GM18909 (cell line): ENCODE measurements around the gene PSTPIP2.
"Not testable (repeated sequence)": the region's sequence is repeated elsewhere in the genome, so short reads cannot be mapped to it uniquely, and the experiment has no call there.

ENCODE experiments used
- ATAC-seq: cut with Tn5 transposase; IDR thresholded peaks from one replicate; pipeline ENCODE4 v1.9.1; 2021; ENCODE audit warnings: mild to moderate bottlenecking; ENCODE audit not compliant: unreplicated experiment, poor library complexity

Gene PSTPIP2, protein sequence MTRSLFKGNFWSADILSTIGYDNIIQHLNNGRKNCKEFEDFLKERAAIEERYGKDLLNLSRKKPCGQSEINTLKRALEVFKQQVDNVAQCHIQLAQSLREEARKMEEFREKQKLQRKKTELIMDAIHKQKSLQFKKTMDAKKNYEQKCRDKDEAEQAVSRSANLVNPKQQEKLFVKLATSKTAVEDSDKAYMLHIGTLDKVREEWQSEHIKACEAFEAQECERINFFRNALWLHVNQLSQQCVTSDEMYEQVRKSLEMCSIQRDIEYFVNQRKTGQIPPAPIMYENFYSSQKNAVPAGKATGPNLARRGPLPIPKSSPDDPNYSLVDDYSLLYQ

DNA sequence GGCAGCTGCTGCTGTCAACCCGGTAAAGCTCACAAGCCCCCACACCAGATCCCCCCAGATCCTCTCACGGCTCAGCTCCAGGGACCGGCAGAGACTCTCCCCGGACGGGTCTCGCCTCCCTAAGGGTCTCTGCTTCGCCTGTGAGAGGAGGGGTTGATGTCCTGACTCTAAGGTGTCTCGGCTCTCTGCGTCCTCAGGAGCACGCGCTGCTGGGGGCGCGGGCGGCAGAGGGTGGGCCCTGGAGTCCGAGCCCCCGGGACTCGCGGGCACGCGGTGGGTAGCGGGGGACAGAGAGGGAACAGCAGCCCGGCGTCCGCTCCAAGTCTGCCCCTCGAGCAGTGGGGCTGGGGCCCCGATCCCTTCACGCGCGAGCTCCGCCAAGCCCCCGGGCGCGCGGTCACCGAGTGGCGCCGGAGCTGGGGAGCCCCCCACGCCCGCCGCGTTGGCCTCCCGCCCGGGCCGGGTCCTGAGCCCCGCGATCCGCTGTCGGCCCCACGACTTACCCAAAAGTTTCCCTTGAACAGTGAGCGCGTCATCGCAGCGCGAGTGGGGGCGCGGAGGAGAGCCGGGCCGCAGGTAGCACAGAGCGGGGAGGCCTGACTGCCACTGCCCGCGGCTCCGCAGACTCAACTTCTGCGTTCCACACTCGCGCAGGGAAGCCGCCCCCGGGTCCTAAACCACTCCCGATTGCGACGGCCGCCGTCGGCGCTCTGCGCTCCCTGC, at the start of gene PSTPIP2:
Gene PSTPIP2 (minus strand): TSS at position 608 of the 723 bp plus-strand sequence. CDS start 72 bp downstream, at position 536.
- peak; percentile 80 for ATAC-seq

DNA sequence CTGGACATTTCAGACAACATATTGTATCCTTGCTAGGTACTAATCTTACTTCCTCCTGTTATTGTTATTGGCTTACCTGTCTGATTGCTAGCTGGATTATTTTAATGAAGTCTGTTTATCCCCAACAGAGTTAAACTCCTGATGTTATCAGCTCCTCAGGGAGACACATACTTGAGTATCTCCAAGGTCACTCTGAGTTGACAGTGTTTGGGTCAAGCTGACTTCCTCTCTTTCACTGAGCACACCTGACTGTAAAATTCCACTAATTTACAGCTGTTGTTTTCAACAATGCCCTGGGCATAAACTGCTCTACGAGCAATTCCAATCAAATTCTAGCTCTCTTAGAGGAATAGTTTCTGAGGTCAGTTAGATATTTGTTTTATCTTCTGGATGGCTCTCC, 41.7 kb upstream of the PSTPIP2 start:
- no peak for ATAC-seq

DNA sequence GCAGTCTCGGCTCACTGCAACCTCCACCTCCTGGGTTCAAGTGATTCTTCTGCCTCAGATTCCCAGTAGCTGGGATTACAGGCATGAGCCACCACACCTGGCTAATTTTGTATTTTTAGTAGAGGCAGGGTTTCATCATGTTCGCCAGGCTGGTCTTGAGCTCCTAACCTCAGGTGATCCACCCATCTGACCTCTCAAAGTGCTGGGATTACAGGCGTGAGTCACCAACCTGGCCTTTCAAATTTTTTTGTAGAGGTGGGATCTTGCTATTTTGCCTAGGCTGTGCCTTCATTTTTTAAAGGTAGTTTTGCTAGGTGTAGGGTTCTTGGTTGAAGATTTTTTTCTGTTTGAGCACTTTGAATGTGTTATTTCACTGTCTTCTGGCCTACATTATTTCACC, 38.3 kb upstream of the PSTPIP2 start:
- no peak for ATAC-seq

DNA sequence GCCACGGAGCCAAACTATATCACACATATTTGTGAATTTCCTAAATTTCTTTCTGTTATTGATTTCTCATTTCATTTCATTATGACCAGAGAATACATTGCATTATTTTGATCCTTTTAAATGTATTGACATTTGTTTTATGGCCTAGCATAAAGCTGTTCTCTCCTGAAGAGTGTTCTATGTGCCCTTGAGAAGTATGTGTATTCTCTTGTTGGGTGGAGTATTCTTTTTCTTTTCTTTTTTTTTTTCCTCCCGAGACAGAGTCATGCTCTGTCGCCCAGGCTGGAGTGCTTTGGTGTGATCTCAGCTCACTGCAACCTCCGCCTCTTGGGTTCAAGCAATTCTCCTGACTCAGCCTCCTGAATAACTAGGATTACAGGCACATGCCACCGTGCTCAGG, 37.3 kb upstream of the PSTPIP2 start:
- no peak for ATAC-seq

DNA sequence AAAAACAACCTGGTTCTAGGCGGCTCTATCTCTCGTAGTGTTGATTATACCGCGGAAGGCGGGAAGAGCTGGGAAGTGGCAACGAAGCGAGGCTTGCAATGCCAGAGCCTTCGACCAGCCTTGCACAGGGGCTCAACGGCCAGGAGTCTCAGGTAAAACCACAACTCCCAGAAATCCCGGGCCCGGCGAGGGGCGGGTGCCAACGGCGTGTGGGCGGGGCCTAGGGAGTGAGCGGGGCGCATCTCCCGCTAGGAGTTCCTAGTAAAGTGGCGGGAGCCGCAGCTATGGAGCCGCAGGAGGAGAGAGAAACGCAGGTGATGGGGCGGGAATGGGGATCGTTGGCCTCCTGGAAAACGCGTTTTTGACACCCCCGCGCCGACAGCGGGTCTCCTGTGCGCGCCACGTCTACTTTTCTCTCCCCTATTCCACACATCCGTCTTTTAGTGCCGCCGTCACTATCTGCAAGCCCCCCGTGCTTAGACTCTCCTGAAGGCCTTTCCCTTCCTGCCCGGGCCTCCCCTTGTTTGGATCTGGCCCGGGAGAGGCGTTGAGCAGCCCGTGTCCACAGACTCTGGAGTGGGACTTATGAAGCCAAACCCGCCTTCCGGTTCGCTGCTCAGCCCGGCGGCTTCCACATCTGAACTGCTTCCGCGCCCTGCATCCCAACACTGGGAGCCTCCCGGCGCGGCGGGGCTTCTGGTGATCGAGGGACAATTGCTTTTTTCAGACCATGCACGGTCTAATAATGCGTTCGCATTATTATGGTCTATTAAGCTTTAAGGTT, 32.3 kb upstream of the PSTPIP2 start, which contains the start of gene HAUS1:
Gene HAUS1 (plus strand): TSS at position 258 of the 784 bp plus-strand sequence. CDS start 27 bp downstream, at position 285.
- ATAC-seq = peak; percentile 93

DNA sequence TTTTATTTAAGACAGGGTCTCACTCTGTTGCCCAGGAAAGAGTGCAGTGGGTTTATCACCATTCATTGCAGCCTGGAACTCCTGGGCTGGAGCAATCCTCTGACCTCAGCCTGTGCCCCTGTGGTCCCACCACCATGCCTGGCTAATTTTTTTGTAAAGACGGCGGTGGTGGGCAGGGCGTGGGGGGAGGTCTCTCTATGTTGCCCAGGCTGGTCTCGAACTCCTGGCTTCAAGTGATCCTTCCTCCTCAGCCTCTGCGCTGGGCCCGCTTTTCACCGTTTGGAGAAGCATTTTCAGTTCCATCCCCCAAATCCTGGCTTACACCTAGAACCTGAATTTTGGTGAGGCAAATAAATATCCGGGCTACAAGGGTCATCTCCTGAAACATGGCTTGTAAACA, 27.4 kb upstream of the PSTPIP2 start:
- ATAC-seq = no peak

DNA sequence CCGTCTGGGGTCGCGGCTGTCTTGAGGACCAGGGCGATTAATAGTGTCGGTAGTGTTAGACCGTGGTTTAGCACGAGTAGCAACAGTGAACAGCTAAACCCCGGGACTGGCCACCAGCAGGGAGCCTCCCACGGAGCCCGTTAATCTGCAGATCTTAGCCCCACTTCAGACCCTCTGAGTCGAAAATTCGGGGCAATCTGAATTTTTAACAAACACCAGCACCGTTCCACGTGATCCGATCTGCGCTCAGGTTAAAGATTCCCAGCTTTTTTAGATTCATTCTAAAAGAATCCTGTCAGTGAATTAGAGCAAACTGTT, 26.5 kb upstream of the PSTPIP2 start:
- peak; percentile 1 for ATAC-seq

DNA sequence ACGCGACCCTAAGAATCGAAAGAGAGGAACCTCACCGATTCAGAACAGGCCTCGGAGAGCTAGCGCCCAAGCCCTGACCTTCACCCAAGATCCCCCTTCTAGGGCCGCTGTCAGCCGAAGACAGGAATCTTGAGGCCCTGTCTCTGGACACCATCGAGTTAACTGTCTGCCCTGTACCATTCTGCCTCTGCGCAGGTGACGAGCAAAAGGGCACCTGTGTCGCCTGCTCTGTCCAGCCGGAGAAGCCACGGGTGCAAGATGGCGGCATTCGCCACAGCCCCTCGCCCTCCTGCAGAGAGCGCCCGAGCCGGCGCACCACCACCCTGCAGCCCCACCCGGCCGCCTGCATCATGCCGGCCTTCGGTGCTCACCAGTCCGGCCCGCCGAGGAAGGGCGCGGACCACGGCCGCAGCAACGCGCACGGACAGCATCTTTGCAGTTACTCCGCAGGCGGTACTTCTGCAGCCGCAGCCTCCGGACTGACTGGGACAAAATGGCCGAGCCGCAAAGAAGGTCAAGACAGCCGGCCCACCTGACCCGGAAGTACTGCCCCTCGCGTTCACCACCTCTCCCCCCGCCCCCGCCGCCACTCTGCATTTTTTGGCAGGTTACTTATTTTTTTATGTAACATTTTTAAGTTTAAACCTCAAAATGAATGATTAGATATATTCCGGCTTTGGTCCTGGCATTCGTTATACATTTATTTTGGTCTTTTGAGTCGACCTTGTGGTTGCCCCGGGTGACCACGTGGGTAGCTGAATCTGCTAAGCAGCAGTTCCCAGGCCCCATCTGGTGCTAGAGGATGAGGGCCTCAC, 25.9 kb upstream of the PSTPIP2 start, which contains the start of gene ATP5F1A:
Gene ATP5F1A (minus strand): TSS at position 496 of the 815 bp plus-strand sequence. CDS start 65 bp downstream, at position 431.
- peak; percentile 88 for ATAC-seq

DNA sequence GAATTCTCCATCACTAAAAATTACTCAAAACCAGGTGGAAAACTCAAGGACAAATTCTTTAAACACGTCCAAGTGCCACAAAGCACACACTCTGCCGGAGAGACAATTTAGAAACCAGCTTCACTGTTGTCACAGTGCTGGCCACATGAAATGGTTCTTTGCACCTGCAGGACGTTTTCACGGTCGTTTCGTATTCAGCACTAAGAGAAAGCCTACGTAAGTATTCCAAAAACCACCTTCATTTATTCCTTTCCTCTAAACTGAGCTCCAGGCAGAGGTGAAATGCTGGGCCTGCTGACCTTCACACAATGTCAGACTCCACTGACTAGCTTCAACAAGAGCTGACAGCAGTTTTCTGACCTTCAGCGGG, 25.4 kb upstream of the PSTPIP2 start:
- ATAC-seq = peak; percentile 31

DNA sequence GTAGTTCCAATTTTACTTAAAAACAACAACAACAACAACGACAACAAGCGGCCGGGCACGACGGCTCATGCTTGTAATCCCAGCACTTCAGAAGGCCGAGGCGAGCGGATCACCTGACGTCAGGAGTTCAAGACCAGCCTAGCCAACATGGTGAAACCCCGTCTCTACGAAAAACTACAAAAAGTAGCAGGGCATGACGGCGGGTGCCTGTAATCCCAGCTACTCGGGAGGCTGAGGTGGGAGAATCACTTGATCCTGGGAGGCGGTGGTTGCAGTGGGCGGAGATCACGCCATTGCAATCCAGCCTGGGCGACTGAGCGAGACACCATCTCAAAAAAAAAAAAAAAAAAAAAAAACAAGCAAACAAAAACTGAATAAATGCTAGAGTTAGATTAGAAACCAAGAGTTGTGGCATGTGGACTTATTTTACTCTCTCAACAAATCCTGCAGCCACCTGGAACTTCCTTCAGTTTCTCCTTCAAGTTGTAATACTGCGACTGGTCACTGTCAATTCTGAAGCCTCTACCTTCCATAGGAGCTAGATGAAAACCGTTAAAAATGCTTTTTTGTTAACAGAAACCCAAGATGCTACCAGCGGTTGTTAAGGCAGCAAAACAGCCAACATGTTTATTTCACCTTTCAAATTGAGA, 24.7 kb upstream of the PSTPIP2 start:
- ATAC-seq = no peak

DNA sequence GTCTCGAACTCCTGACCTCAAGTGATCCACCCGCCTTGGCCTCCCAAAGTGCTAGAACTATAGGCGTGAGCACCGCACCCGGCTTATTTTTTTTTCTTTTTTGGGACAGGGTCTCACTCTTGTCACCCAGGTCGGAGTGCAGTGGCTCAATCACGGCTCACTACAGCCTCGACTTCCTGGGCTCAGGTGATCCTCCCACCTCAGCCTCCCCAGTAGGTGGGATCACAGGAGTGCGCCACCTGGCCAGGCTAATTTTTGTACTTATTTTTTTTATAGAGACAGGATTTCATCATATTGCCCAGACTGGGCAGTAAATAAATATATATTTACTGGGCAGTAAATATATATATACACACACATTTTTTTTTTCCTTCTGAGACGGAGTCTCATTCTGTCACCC, 23.5 kb upstream of the PSTPIP2 start:
- no peak for ATAC-seq

DNA sequence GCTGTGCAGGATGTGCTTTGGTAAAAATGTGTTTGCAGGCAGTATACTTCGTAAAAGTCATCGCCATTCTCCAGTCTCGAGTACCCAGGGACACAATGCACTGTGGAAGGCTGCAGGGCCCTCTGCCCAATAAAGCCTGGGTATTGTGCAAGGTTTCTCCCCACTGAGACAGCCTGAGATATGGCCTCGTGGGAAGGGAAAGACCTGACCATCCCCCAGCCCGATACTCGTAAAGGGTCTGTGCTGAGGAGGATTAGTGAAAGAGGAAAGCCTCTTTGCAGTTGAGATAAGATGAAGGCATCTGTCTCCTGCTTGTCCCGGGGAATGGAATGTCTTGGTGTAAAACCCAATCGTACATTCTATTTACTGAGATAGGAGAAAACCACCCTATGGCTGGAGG, 16.4 kb upstream of the PSTPIP2 start:
- not testable (repeated sequence) for ATAC-seq

DNA sequence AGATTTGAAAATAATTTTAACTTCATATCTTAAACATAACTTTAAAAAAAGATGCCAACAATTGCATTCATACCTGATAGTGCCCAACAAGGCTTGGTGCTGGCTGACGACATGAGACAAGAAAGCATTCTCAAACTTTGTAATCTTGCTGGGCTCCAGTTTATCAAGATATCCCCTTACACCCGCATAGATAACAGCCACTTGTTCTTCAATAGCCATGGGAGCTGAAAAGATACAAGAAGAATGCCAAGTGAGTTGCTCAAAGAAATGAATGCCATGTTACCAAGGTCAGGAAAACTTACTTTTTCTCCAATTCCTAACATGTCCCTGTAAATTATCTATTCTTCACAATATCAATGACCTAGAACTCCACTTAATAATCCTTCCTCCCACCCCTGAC, 12.4 kb upstream of the PSTPIP2 start:
- ATAC-seq = no peak

DNA sequence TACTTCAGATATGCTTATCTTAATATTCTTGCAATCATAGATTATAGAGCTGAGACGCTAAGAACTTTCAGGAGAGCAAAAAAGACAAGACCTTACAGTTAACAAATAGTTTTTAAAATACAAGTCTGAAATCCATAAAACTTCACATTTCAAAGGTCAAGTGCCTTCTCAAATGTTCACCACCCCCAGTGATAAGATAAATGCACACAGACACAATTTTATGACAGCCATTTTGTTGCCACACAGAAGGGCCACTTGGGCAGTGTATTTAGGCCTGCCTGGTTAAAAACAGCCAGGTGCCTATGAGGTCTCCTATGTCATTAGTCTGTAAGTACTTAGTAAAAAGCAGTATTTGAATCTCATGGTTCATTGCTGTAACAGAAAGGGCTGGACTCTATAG, 8.1 kb upstream of the PSTPIP2 start:
- ATAC-seq = no peak

DNA sequence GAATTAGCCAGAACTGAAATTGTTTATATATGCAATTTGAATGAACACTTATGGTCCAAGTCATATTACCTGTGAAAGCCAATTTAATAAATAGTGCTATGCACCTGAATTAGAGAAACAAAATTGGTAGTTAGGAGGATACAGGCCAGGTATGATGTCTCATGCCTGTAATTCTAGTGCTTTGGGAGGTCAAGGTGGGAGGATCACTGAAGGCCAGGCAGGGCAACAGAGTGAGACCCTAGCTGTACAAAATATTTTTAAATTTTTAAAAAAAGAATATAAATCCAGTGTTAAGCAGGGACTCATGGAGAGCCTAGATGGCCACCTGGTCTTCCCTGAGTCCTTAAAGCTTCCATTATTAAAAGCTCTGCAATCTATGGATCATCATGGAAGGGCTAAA, 7.3 kb upstream of the PSTPIP2 start:
- no peak for ATAC-seq

DNA sequence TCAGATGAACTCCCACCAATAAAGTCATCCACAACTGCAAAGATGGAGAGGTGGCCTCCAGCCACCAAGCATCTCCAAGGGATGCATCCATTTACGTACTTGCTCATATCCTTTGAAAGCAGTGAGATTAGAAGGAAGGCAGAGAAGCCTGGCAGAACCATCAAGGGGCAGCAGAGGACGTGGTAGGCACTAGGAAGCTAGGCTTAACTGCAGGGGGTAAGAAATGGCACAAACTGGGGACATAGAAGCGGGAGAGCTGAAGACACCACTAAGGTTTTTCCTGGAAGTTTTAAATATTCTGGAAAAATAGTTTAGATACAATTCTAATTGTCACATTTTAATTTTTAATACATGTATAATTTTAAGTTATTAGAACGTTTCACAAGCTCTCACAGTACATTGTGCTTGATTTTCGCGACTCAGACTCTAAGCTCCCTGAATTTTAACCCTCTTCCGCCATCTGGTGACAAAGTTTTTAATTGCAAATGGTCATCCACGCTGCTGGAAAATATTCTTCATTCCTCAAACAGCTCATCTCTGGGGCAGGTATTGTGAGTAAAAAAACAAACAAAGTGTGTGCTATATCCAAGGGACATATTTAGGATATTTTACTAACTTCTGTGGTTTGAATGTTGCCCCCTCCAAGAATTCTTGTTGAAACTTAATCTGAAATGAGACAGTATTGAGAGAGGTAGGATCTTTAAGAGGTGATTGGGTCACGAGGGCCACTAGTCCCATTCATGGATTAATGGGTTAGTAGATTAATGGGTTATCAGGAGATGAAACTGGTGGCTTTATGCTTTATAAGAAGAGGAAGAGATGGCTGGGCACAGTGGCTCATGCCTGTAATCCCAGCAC, 1.6 kb upstream of the PSTPIP2 start:
- peak; percentile 31 for ATAC-seq

DNA sequence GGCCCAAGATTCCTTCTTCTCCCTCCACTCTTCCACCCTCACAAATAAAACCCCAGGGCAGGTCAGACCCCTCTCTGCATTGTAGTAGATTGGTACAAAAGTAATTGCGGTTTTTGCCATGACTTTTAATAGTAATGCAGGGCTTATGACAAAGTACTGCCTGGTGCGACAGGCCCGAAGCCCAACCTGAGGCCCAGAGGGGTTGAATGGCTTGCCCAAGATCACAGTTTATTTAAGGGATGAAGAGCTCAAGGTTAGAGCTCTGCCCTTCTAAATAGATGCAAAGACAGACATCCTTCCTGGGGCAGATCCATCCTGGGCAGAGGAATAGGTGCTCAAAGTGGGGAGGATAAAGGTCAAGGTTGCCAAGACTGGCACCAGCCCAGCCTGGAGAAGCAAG, 899 bp upstream of the PSTPIP2 start:
- ATAC-seq = no peak

DNA sequence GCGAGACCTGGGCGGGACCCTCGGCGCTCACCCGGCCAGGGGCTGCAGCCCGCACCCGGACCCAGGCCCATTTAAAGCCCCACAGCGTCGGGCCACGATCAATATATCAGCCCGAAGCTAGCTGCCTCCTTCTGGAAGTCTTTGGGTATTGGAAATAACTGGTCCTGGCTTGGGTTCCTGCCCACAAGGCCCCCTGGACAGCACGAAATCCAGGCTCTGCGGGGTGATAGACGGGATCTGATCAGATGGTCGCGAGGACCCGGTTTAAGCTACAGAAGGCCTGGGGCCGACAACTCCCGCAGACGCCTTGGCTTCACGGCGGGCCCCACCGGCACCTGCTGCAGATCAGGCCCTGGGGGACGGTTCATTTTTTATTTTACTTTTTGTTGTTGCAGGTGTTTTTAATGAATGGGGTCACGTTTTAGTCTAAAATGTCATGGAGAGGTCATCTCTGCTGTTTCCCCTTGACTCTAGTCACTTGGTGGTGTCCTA, 362 bp upstream of the PSTPIP2 start:
- ATAC-seq = no peak
